GM18907 (cell line): ENCODE results near the gene MTUS2.
A peak's percentile ranks its signal among the peaks of the same experiment; 100 is the strongest.

Experiments used
- ATAC-seq: cut with Tn5 transposase; IDR thresholded peaks from one replicate; pipeline ENCODE4 v1.9.1; 2021; ENCODE audit warnings: mild to moderate bottlenecking, moderate library complexity; ENCODE audit not compliant: unreplicated experiment

The MTUS2 gene

DNA sequence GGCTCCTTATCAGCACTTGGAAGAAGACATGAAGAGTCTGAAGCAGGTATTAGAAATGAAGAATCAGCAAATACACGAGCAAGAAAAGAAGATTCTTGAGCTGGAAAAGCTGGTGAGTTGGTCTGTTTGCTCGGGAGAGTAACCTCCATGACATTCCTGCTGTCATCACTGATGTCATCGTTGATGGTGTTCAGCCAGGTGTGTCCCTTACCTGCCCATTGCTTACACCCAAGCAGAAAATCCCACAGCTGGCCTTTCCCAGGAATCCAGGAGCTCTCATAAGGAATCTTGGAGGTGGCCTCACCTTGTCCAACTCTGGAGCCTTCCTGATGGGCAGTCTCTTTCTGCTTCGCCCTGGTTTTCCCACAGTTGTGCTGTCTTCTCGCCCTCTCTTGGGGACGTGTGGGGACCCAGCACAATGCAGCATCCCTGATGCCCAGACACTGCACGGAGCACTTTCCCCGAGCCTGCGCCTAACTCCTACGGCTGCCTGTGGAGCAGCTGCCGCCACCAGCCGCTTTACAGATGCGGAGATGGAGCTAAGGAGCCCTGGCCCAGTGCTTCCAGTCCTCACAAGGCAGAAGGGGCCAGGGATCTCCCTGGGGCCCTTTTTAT lies 678.4 kb downstream of the MTUS2 start:
- no peak for ATAC-seq

- ATAC-seq, result no peak
These were observed 679.5 kb downstream of the MTUS2 start for GRCh38 chr13:29499506-29500165.

GRCh38 chr13:29500386-29500785 lies 680.2 kb downstream of the MTUS2 start:
- ATAC-seq, result no peak

- no peak for ATAC-seq
These were observed 681.5 kb downstream of the MTUS2 start for GRCh38 chr13:29501674-29502073.

DNA sequence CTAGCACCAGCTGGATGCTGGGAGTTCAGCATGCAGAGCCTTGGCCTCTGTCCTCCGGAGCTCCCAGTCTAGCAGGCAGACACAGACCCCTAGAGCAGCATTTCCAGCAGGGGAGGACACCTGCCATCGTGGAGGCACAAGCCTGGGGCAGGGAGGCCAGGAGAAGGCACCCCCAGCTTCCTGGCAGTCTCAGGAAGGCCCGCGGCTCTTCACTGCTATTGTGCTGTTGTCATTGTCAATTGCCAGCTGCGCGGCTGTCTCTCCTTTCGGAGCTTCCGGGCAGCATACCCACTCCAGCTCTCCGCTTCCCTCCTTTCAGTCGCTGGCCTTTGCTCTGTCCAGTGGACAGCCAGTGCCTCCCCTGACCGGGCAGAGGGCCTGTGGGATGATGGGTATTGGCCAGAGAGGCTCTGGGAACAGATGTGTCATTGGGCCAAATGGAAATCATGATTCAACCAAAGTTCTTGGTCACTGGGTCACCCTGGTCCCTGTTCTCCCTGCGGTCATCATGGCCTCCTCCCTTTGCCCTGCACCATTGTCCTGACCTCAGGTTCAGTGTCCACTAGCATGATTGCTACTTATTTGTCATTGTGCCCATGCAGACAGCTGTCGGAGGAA lies 682.4 kb downstream of the MTUS2 start:
- no peak for ATAC-seq

- ATAC-seq, result no peak
These were observed 683.1 kb downstream of the MTUS2 start for GRCh38 chr13:29503041-29503837.

DNA sequence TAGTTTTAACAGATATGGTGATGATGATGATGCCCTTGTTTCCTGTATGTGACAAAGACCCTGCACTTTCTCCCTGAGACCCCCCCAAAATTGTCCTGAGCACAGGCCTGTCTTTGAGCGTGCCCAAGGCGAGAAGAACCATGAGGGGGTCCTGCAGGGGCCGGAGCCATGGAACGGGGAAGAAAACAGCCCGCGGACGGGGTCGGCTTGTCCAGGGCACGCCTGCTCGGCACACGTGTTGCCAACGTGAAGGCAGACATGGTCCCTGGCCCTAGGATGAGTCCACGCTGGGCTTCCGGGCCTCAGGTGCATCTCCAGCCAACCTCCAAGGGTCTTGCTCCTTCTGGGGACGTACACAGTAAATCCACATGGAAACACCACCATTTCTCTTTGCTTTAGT lies 684.6 kb downstream of the MTUS2 start:
- no peak for ATAC-seq

DNA sequence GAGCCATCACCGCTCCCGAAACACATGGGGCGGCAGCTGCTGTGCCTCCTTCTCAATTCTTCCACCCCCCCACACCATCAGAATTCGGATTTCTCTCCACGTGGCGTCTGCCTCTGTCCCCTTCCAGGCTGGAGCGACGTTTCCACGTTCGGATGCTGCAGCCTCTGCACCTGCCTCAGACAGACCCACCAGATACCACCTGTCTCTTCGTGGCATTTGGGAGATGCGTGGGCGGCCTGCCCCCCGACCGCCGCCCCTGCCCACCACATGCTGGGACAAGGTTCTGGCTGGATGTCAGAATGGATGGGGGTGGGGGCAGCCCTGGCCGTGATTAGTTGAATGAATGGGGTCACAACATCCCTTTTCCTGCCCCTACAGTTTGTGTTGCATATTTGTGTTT lies 685.4 kb downstream of the MTUS2 start:
- ATAC-seq, result no peak

- no peak for ATAC-seq
These were observed 685.8 kb downstream of the MTUS2 start for GRCh38 chr13:29505950-29506349.

GRCh38 chr13:29507356-29507755 lies 687.2 kb downstream of the MTUS2 start:
- no peak for ATAC-seq

DNA sequence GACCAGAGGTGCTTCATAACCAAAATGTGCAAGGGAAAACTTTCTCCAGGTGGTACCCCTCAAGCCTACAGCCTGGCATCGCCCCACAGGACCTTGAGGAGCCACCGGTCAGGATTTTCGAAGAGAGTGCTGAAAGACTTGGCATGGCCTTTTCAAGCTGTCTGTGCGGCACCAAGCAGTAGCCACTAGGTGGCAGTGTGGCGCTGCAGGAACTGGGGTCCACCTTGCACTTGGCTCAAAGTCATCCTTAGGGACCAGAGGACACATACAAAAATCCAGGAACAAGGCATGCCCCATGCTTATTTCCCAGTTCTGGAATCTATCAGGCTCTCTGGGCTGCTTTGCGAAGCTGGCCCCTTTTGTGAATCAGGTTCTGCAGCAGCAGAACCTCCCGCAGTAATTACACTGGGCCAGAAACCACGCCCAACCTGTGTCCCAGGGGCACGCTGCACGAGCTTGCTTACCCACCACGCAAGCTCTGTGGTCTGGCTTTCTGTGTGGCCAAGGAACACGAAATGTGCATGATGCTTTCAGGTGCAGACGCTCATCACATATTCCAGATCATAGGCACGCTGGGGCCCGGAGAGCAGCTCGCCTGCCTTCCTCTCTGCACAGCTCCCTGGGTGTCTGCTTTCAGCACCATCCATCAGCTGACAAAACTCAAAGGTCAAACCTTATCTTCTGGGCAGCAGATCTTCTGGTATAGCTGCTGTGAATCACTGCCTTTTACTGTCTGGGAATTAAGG lies 688.2 kb downstream of the MTUS2 start:
- ATAC-seq, result peak; percentile 76

GRCh38 chr13:29508876-29509252 lies 688.7 kb downstream of the MTUS2 start:
- ATAC-seq, result no peak

- no peak for ATAC-seq
These were observed 690.0 kb downstream of the MTUS2 start for GRCh38 chr13:29509999-29510589.

DNA sequence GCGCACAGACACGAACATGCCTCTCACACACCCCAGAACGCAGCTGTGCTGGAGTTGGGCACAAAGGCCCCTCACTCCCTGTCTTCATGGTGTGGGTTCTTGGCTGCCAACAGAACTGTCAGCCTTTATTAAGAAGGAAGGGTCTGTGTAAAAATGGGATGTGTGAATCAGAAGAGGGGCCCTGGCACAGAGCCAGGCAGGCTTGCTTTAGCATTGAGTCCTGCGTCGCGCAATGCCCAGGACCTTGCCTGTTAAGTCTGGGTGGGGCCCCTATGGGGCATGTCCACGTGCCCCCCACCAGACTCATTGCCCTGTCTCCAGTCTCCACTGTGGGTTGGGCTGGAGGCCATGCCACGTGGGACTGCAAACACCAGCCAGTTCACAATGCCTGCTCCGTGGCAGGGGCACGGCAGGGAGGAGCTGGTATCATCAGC lies 690.5 kb downstream of the MTUS2 start:
- no peak for ATAC-seq

- ATAC-seq, result no peak
These were observed 691.1 kb downstream of the MTUS2 start for GRCh38 chr13:29511106-29511796.

GRCh38 chr13:29511980-29512379 lies 691.8 kb downstream of the MTUS2 start:
- ATAC-seq, result no peak

DNA sequence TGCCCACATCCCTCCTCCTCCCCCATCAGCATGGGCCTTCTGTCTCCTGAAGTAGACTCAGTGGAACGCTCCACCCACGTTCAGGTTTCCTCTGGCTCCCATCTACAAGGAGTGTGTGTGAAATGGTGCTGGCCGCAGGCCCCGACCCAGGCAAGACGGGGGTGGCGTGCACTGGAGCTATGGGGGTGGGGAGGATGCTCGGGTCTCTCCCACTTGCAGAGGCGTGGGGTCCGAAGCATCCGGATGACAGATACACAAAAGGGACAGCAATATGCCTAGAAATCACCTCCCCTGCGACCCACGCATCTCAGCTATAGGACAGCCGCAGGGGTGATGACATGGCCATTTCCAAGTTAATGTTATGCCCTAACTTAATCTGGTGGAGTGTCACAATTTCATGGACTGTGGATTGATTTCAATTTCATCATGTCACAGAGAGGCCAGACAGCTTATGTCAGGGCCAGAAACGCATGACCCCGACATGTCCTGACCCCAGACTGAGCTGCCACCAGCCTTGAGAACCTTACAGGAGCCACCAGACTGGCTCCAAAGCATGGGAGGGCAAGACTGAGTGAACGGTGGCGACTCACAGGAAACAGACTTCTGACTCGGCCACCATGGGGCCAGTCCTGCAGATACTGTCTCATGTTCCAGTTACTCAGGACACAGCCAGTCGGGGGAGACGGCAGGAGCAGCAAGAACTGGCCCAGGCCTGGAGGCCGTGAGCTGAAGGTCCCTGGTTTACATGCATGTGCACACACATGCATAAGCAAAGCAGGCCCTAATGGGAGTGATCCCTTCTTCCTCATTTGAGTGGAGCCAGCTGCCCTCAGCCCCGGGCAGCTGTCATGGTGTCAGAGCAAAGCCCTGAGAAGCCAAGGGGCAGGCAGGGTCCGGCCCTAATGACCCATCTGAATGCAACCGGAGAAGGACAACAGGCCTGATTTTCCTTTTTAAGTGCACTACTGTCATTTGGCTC lies 693.2 kb downstream of the MTUS2 start:
- no peak for ATAC-seq

DNA sequence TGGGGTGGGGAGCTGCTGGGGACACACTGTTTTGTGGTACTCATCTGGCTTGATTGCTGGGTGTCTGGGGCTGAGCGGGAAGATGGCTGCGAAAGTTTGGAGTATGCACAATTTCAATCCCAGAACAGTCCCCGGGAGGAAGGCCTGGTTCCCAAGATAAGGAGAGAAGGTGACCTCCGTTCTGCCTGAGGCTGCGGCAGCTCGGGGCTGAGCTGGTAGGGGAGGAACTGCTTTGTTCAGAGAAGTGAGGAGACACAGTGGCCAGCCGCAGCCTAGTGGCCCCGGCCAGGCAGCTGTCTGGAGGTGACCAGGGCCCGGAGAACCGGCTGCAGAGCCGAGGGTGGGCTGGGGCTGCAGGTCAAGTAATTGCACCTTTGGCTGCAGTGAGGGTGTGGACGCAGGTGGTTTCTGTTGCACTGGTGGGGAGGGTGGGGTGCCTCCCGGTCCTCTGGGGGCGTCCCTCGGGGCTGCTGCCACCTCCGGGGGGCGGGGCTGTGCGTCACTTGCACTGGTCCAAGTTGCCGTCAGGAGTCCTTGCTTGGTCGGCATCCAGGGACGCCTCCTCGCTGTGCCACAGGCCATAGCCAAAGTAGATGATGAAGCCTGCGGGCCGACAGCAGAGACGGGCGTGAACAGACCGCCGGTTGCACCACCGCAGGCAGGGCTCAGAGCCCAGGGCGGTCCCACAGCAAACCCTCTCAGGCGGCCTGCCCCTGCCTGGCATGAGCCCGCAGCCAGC lies 694.0 kb downstream of the MTUS2 start:
- no peak for ATAC-seq
